ENCODE results near the gene ERVK3-1. TPM values are rescaled to one million over a fixed set of nuclear protein-coding genes. Genes with fewer than 3 reads are reported as not detected.

ERVK3-1 gene
- polyA plus RNA-seq, 1 of the 3 experiments (the other 2 are of a cell fraction): 69.4 TPM

DNA sequence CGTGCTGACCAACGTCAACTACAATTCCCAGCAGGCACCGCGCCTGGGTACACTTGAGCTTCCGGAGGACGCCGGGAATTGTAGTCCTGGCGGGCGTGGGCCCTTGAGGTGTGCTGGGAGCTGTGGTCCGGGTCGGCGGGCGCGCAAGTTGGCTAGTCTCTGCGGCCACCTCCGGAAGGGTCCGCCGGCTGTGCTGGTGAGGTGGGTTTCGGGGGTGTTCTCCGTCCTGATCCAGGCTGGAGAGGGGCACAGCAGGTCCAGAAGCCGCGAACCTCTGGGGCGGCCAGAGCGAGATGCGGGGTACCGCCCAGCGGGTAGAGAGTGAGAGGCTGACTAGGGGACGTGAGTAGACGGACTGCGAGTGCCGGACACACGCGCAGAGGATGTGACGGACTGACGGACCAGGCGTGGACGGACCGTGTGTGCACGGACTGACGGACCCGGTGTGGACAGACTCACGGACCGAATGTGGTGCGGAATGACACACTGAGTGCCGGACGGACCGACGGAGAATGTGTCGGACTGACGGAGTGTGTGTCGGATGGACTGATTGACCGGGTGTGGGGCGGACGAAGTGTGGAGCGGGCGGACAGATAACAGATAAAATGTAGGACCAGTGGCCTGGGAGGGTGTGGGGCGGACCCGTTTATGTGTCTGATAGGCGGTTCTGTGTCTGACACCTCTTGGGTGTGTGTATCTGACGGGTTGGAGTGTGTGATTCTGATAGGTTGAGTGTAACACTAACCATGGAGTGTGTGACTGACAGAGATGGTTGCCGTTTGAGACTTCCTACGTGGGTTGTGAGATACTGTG, 21.9 kb downstream of the ERVK3-1 start, which contains the start of gene ZSCAN22 (continued):
- TF ChIP-seq NFIC (IDR thresholded peaks at IDR 0.05; ENCODE audit: borderline replicate concordance) (no peak), RXRA (IDR thresholded peaks at IDR 0.05; ENCODE audit: borderline replicate concordance, low read depth) (no peak), RFX5 (IDR thresholded peaks at IDR 0.05; ENCODE audit: low read length) (no peak), TCF12 (IDR thresholded peaks at IDR 0.05) (no peak), FOSL2 (IDR thresholded peaks at IDR 0.05; ENCODE audit: borderline replicate concordance, low read depth) (no peak), TEAD4 (IDR thresholded peaks at IDR 0.05; ENCODE audit: borderline replicate concordance, insufficient read depth) (no peak), MXI1 (IDR thresholded peaks at IDR 0.05; ENCODE audit: low read depth, low read length) (peak; percentile 89), NRF1 (IDR thresholded peaks at IDR 0.05; ENCODE audit: low read depth, low read length) (no peak), YY1 (IDR thresholded peaks at IDR 0.05; ENCODE audit: low read depth) (peak; percentile 39; the same call in 1 of the 2 replicates), MEF2A (IDR thresholded peaks at IDR 0.05; ENCODE audit: borderline replicate concordance, low read depth) (no peak)
- TF ChIP-seq, protein P1, sequence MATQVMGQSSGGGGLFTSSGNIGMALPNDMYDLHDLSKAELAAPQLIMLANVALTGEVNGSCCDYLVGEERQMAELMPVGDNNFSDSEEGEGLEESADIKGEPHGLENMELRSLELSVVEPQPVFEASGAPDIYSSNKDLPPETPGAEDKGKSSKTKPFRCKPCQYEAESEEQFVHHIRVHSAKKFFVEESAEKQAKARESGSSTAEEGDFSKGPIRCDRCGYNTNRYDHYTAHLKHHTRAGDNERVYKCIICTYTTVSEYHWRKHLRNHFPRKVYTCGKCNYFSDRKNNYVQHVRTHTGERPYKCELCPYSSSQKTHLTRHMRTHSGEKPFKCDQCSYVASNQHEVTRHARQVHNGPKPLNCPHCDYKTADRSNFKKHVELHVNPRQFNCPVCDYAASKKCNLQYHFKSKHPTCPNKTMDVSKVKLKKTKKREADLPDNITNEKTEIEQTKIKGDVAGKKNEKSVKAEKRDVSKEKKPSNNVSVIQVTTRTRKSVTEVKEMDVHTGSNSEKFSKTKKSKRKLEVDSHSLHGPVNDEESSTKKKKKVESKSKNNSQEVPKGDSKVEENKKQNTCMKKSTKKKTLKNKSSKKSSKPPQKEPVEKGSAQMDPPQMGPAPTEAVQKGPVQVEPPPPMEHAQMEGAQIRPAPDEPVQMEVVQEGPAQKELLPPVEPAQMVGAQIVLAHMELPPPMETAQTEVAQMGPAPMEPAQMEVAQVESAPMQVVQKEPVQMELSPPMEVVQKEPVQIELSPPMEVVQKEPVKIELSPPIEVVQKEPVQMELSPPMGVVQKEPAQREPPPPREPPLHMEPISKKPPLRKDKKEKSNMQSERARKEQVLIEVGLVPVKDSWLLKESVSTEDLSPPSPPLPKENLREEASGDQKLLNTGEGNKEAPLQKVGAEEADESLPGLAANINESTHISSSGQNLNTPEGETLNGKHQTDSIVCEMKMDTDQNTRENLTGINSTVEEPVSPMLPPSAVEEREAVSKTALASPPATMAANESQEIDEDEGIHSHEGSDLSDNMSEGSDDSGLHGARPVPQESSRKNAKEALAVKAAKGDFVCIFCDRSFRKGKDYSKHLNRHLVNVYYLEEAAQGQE (IDR thresholded peaks at IDR 0.05; ENCODE audit: low read depth, low read length): no peak; the same call in 1 of the 2 replicates
- TF ChIP-seq, protein P2, sequence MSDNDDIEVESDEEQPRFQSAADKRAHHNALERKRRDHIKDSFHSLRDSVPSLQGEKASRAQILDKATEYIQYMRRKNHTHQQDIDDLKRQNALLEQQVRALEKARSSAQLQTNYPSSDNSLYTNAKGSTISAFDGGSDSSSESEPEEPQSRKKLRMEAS (IDR thresholded peaks at IDR 0.05; ENCODE audit: low read depth): peak; percentile 89
- TF ChIP-seq, protein P3, sequence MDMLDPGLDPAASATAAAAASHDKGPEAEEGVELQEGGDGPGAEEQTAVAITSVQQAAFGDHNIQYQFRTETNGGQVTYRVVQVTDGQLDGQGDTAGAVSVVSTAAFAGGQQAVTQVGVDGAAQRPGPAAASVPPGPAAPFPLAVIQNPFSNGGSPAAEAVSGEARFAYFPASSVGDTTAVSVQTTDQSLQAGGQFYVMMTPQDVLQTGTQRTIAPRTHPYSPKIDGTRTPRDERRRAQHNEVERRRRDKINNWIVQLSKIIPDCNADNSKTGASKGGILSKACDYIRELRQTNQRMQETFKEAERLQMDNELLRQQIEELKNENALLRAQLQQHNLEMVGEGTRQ (IDR thresholded peaks at IDR 0.05; ENCODE audit: borderline replicate concordance, low read depth, low read length): no peak
- TF ChIP-seq, protein P4, sequence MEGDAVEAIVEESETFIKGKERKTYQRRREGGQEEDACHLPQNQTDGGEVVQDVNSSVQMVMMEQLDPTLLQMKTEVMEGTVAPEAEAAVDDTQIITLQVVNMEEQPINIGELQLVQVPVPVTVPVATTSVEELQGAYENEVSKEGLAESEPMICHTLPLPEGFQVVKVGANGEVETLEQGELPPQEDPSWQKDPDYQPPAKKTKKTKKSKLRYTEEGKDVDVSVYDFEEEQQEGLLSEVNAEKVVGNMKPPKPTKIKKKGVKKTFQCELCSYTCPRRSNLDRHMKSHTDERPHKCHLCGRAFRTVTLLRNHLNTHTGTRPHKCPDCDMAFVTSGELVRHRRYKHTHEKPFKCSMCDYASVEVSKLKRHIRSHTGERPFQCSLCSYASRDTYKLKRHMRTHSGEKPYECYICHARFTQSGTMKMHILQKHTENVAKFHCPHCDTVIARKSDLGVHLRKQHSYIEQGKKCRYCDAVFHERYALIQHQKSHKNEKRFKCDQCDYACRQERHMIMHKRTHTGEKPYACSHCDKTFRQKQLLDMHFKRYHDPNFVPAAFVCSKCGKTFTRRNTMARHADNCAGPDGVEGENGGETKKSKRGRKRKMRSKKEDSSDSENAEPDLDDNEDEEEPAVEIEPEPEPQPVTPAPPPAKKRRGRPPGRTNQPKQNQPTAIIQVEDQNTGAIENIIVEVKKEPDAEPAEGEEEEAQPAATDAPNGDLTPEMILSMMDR (IDR thresholded peaks at IDR 0.05): no peak
- TF ChIP-seq, protein P5, sequence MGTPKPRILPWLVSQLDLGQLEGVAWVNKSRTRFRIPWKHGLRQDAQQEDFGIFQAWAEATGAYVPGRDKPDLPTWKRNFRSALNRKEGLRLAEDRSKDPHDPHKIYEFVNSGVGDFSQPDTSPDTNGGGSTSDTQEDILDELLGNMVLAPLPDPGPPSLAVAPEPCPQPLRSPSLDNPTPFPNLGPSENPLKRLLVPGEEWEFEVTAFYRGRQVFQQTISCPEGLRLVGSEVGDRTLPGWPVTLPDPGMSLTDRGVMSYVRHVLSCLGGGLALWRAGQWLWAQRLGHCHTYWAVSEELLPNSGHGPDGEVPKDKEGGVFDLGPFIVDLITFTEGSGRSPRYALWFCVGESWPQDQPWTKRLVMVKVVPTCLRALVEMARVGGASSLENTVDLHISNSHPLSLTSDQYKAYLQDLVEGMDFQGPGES (IDR thresholded peaks at IDR 0.05; ENCODE audit: low read depth, low read length): no peak
- TF ChIP-seq, protein P6, sequence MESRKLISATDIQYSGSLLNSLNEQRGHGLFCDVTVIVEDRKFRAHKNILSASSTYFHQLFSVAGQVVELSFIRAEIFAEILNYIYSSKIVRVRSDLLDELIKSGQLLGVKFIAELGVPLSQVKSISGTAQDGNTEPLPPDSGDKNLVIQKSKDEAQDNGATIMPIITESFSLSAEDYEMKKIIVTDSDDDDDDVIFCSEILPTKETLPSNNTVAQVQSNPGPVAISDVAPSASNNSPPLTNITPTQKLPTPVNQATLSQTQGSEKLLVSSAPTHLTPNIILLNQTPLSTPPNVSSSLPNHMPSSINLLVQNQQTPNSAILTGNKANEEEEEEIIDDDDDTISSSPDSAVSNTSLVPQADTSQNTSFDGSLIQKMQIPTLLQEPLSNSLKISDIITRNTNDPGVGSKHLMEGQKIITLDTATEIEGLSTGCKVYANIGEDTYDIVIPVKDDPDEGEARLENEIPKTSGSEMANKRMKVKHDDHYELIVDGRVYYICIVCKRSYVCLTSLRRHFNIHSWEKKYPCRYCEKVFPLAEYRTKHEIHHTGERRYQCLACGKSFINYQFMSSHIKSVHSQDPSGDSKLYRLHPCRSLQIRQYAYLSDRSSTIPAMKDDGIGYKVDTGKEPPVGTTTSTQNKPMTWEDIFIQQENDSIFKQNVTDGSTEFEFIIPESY (IDR thresholded peaks at IDR 0.05; ENCODE audit: borderline replicate concordance, low read depth): peak; percentile 18; the same call in 1 of the 2 replicates
